Cardiac fibroblast (primary cell): ENCODE results near the gene SNED1.

ENCODE experiments used
- DNase-seq, 2 donors: peaks; one replicate each; pipeline versions ENCODE4 v3.0.0 to v3.0.0-alpha.2; 2010; ENCODE audit warnings: low read depth in 2 of 2
- H3K4me3 ChIP-seq, 2 donors: replicated peaks in 1 of 2; 1 replicate in 1 of 2; 2 replicates in 1 of 2; pipeline ENCODE4 v1.5.1; 2011; ENCODE audit warnings: low read depth in 2 of 2, low read length in 2 of 2, mild to moderate bottlenecking in 2 of 2, moderate library complexity in 1 of 2
- CTCF ChIP-seq: IDR thresholded peaks from one replicate; pipeline ENCODE4 v1.5.1; 2011; ENCODE audit warnings: low read depth, mild to moderate bottlenecking, low read length, inconsistent platforms

The SNED1 gene

GRCh38 chr2:240957656-240958365 is 40.6 kb upstream of the SNED1 start:
- no peak for TF ChIP-seq CTCF
- H3K4me3 ChIP-seq = no peak overlapping the region
- peak in 1 of 2 donors; percentile 63 for DNase-seq

GRCh38 chr2:240958366-240959213 is 39.8 kb upstream of the SNED1 start:
- no peak for TF ChIP-seq CTCF
- no peak for DNase-seq

GRCh38 chr2:240959214-240959940 is 39.0 kb upstream of the SNED1 start:
- H3K4me3 ChIP-seq = no peak overlapping the region
- TF ChIP-seq CTCF = no peak
- no peak for DNase-seq

More at GRCh38 chr2:240958366-240959213, 39.8 kb upstream of the SNED1 start:
- no peak overlapping the region for H3K4me3 ChIP-seq

- no peak for TF ChIP-seq CTCF
Measured at GRCh38 chr2:240959941-240960308, 38.5 kb upstream of the SNED1 start.

GRCh38 chr2:240960309-240960970 is 38.0 kb upstream of the SNED1 start:
- TF ChIP-seq CTCF = no peak
- DNase-seq = peak; percentile 49 to 80
- no peak overlapping the region for H3K4me3 ChIP-seq

More at GRCh38 chr2:240959941-240960308, 38.5 kb upstream of the SNED1 start:
- no peak for DNase-seq
- no peak overlapping the region for H3K4me3 ChIP-seq

- TF ChIP-seq CTCF = no peak
- DNase-seq = peak; percentile 36 to 61
- H3K4me3 ChIP-seq = no peak overlapping the region
Measured at GRCh38 chr2:240960971-240961876, 37.2 kb upstream of the SNED1 start.
